GM18517 (cell line): ENCODE results near the gene BRINP3.

ENCODE experiments used
- ATAC-seq: cut with Tn5 transposase; IDR thresholded peaks from one replicate; pipeline ENCODE4 v1.9.1; 2021; ENCODE audit warnings: mild to moderate bottlenecking, moderate library complexity; ENCODE audit not compliant: unreplicated experiment

BRINP3 gene

GRCh38 chr1:190453550-190453949, 24.1 kb downstream of the BRINP3 start:
- no peak for ATAC-seq

- ATAC-seq, result no peak
Measured at GRCh38 chr1:190452272-190452848, 25.3 kb downstream of the BRINP3 start.

GRCh38 chr1:190444464-190444863, 33.2 kb downstream of the BRINP3 start:
- ATAC-seq, result no peak

GRCh38 chr1:190439447-190439846, 38.2 kb downstream of the BRINP3 start:
- no peak for ATAC-seq

GRCh38 chr1:190436615-190437014, 41.0 kb downstream of the BRINP3 start:
- no peak for ATAC-seq

GRCh38 chr1:190429932-190430331, 47.7 kb downstream of the BRINP3 start:
- no peak for ATAC-seq

- ATAC-seq, result no peak
Measured at GRCh38 chr1:190429141-190429540, 48.5 kb downstream of the BRINP3 start.

GRCh38 chr1:190416239-190416638, 61.4 kb downstream of the BRINP3 start:
- ATAC-seq, result no peak

GRCh38 chr1:190413142-190413541, 64.5 kb downstream of the BRINP3 start:
- ATAC-seq, result no peak

- no peak for ATAC-seq
Measured at GRCh38 chr1:190403402-190403801, 74.3 kb downstream of the BRINP3 start.

GRCh38 chr1:190399233-190399632, 78.4 kb downstream of the BRINP3 start:
- no peak for ATAC-seq

GRCh38 chr1:190391582-190391981, 86.1 kb downstream of the BRINP3 start:
- no peak for ATAC-seq

- ATAC-seq, result no peak
Measured at GRCh38 chr1:190377991-190378390, 99.7 kb downstream of the BRINP3 start.

- ATAC-seq, result peak; percentile 45
Measured at GRCh38 chr1:190377294-190377693, 100.4 kb downstream of the BRINP3 start.

- ATAC-seq, result no peak
Measured at GRCh38 chr1:190376044-190376443, 101.6 kb downstream of the BRINP3 start.

- peak; percentile 64 for ATAC-seq
Measured at GRCh38 chr1:190373705-190374336, 103.8 kb downstream of the BRINP3 start.

- no peak for ATAC-seq
Measured at GRCh38 chr1:190367200-190367599, 110.5 kb downstream of the BRINP3 start.

GRCh38 chr1:190365283-190365682, 112.4 kb downstream of the BRINP3 start:
- ATAC-seq, result no peak

GRCh38 chr1:190353538-190354101, 124.0 kb downstream of the BRINP3 start:
- ATAC-seq, result no peak

- no peak for ATAC-seq
Measured at GRCh38 chr1:190344454-190344853, 133.2 kb downstream of the BRINP3 start.

- no peak for ATAC-seq
Measured at GRCh38 chr1:190338829-190339228, 138.8 kb downstream of the BRINP3 start.

- ATAC-seq, result no peak
Measured at GRCh38 chr1:190328871-190329270, 148.8 kb downstream of the BRINP3 start.

GRCh38 chr1:190328361-190328760, 149.3 kb downstream of the BRINP3 start:
- no peak for ATAC-seq
